Astrocyte (in vitro differentiated cells and primary cell): ENCODE results near the gene ANKHD1. TPM values are rescaled to one million over a fixed set of nuclear protein-coding genes. Genes with fewer than 3 reads are reported as not detected.

Experiments used
- DNase-seq: peaks from one replicate; pipeline ENCODE4 v3.0.0-alpha.2; 2010; ENCODE audit warnings: low read depth
- FAIRE-seq: peaks from 2 replicates; lab custom pipeline; 2011; peaks lifted over from hg19 to GRCh38; lab: Jason Lieb, UNC
- H2AFZ ChIP-seq: 2 replicates; pipeline ENCODE4 v1.6.0; 2012; ENCODE audit warnings: low read depth, low read length, inconsistent platforms
- H3K27ac ChIP-seq: 2 replicates; pipeline ENCODE4 v1.5.1; 2011; ENCODE audit warnings: low read depth, low read length, inconsistent platforms
- H3K27me3 ChIP-seq: 2 replicates; pipeline ENCODE4 v1.6.0; 2011; ENCODE audit warnings: low read length, inconsistent platforms; ENCODE audit not compliant: insufficient read depth
- H3K36me3 ChIP-seq: 2 replicates; pipeline ENCODE4 v1.5.1; 2011; ENCODE audit warnings: low read length, inconsistent platforms; ENCODE audit not compliant: insufficient read depth
- H3K4me1 ChIP-seq: 2 replicates; pipeline ENCODE4 v1.5.1; 2011; ENCODE audit warnings: low read length, inconsistent platforms; ENCODE audit not compliant: insufficient read depth
- H3K4me2 ChIP-seq: 2 replicates; pipeline ENCODE4 v1.6.0; 2012; ENCODE audit warnings: low read length, inconsistent platforms
- H3K4me3 ChIP-seq: 2 replicates; pipeline ENCODE4 v1.5.1; 2011; ENCODE audit warnings: low read depth, mild to moderate bottlenecking, low read length, inconsistent platforms; ENCODE audit not compliant: insufficient read depth
- H3K79me2 ChIP-seq: 2 replicates; pipeline ENCODE4 v1.6.0; 2012; ENCODE audit warnings: mild to moderate bottlenecking, low read length, inconsistent platforms; ENCODE audit not compliant: insufficient read depth
- H3K9ac ChIP-seq: 2 replicates; pipeline ENCODE4 v1.6.0; 2012; ENCODE audit warnings: mild to moderate bottlenecking, low read length, inconsistent platforms
- H3K9me3 ChIP-seq: 2 replicates; pipeline ENCODE4 v1.5.1; 2012; ENCODE audit warnings: low read depth, mild to moderate bottlenecking, low read length, inconsistent platforms; ENCODE audit not compliant: insufficient read depth
- H4K20me1 ChIP-seq: 2 replicates; pipeline ENCODE4 v1.6.0; 2012; ENCODE audit warnings: low read length, inconsistent platforms; ENCODE audit not compliant: insufficient read depth
- H3K27ac Mint-ChIP-seq: one replicate; pipeline ENCODE4 v1.8.0; 2021; ENCODE audit warnings: mild to moderate bottlenecking, mixed read lengths; ENCODE audit not compliant: unreplicated experiment
- H3K27me3 Mint-ChIP-seq: one replicate; pipeline ENCODE4 v1.8.0; 2021; ENCODE audit warnings: low read depth, mixed read lengths; ENCODE audit not compliant: unreplicated experiment
- H3K36me3 Mint-ChIP-seq: one replicate; pipeline ENCODE4 v1.8.0; 2021; ENCODE audit warnings: low read depth, mixed read lengths; ENCODE audit not compliant: unreplicated experiment
- H3K4me1 Mint-ChIP-seq: one replicate; pipeline ENCODE4 v1.8.0; 2021; ENCODE audit warnings: low read depth, mixed read lengths; ENCODE audit not compliant: unreplicated experiment
- H3K4me3 Mint-ChIP-seq: one replicate; pipeline ENCODE4 v1.8.0; 2021; ENCODE audit warnings: mild to moderate bottlenecking, moderate library complexity, mixed read lengths; ENCODE audit not compliant: unreplicated experiment
- H3K9me3 Mint-ChIP-seq: one replicate; pipeline ENCODE4 v1.8.0; 2021; ENCODE audit warnings: mild to moderate bottlenecking, mixed read lengths; ENCODE audit not compliant: unreplicated experiment
- CTCF ChIP-seq: IDR thresholded peaks from 2 replicates; pipeline ENCODE4 v1.5.1; 2011; ENCODE audit warnings: low read depth, mild to moderate bottlenecking, inconsistent platforms, low read length, moderate library complexity; ENCODE audit not compliant: insufficient read depth
- EZH2 ChIP-seq: IDR thresholded peaks from 2 replicates; pipeline ENCODE4 v1.6.1; 2012; ENCODE audit warnings: mild to moderate bottlenecking, low read length, inconsistent platforms; ENCODE audit not compliant: insufficient read depth
- total RNA-seq: library from RNA; stranded (reverse); gene quantifications from 2 replicates; pipeline ENCODE4 v1.2.1, GENCODE V29; 2021

ANKHD1 gene
- total RNA-seq, 1 donor from 2014 or later = 56.5 TPM

- no peaks in the 10 kb centered on the region for H3K4me1 Mint-ChIP-seq
- no peak overlapping the region for H3K4me3 Mint-ChIP-seq
- FAIRE-seq = no peak
- H3K27me3 Mint-ChIP-seq = peaks cover 19% of the 10 kb centered on the region
- H3K36me3 Mint-ChIP-seq = no peaks in the 10 kb centered on the region
- Histone ChIP-seq H3K9ac (no peak overlapping the region), H3K4me1 (no peaks in the 10 kb centered on the region), H2AFZ (peak overlapping the region; percentile 89), H3K36me3 (no peaks in the 10 kb centered on the region), H3K27me3 (no peaks in the 10 kb centered on the region), H3K9me3 (no peaks in the 10 kb centered on the region), H3K4me3 (peak overlapping the region; percentile 29), H4K20me1 (no peaks in the 10 kb centered on the region), H3K79me2 (no peaks in the 10 kb centered on the region), H3K27ac (no peak overlapping the region), H3K4me2 (peak overlapping the region; percentile 84)
- H3K27ac Mint-ChIP-seq = no peak overlapping the region
- H3K9me3 Mint-ChIP-seq = no peaks in the 10 kb centered on the region
- TF ChIP-seq EZH2 = no peak
- TF ChIP-seq CTCF = no peak
- DNase-seq = no peak
Measured at GRCh38 chr5:140363631-140364471, 37.8 kb upstream of the ANKHD1 start.

- no peak overlapping the region for H3K9ac ChIP-seq
- no peak overlapping the region for H2AFZ ChIP-seq
- no peaks in the 10 kb centered on the region for H3K36me3 ChIP-seq
- H4K20me1 ChIP-seq = no peaks in the 10 kb centered on the region
- FAIRE-seq (no peak), DNase-seq (no peak)
- H3K27me3 ChIP-seq = no peaks in the 10 kb centered on the region
- H3K4me1 ChIP-seq = no peaks in the 10 kb centered on the region
- Mint-ChIP-seq H3K4me3 (no peak overlapping the region), H3K27me3 (peaks cover 19% of the 10 kb centered on the region), H3K9me3 (no peaks in the 10 kb centered on the region), H3K4me1 (no peaks in the 10 kb centered on the region), H3K36me3 (peaks cover 1% of the 10 kb centered on the region), H3K27ac (no peak overlapping the region)
- no peak overlapping the region for H3K4me3 ChIP-seq
- H3K9me3 ChIP-seq = no peaks in the 10 kb centered on the region
- no peak overlapping the region for H3K27ac ChIP-seq
- H3K4me2 ChIP-seq = no peak overlapping the region
- no peaks in the 10 kb centered on the region for H3K79me2 ChIP-seq
- no peak for TF ChIP-seq CTCF
- no peak for TF ChIP-seq EZH2
Measured at GRCh38 chr5:140364472-140364765, 37.2 kb upstream of the ANKHD1 start.

- Histone ChIP-seq H3K9me3 (no peaks in the 10 kb centered on the region), H3K4me1 (no peaks in the 10 kb centered on the region), H3K4me3 (no peak overlapping the region), H3K27ac (no peak overlapping the region), H3K27me3 (no peaks in the 10 kb centered on the region), H3K4me2 (no peak overlapping the region), H3K36me3 (no peaks in the 10 kb centered on the region), H3K9ac (no peak overlapping the region), H3K79me2 (no peaks in the 10 kb centered on the region), H2AFZ (no peak overlapping the region), H4K20me1 (no peaks in the 10 kb centered on the region)
- H3K9me3 Mint-ChIP-seq = no peaks in the 10 kb centered on the region
- H3K27ac Mint-ChIP-seq = no peak overlapping the region
- TF ChIP-seq CTCF = no peak
- TF ChIP-seq EZH2 = no peak
- FAIRE-seq = no peak
- peaks cover 17% of the 10 kb centered on the region for H3K27me3 Mint-ChIP-seq
- peaks cover 1% of the 10 kb centered on the region for H3K36me3 Mint-ChIP-seq
- H3K4me3 Mint-ChIP-seq = no peak overlapping the region
- H3K4me1 Mint-ChIP-seq = no peaks in the 10 kb centered on the region
- DNase-seq = no peak
Measured at GRCh38 chr5:140365282-140365681, 36.4 kb upstream of the ANKHD1 start.
